Measurements from ENCODE around the gene CYP2W1.

CYP2W1 gene

DNA sequence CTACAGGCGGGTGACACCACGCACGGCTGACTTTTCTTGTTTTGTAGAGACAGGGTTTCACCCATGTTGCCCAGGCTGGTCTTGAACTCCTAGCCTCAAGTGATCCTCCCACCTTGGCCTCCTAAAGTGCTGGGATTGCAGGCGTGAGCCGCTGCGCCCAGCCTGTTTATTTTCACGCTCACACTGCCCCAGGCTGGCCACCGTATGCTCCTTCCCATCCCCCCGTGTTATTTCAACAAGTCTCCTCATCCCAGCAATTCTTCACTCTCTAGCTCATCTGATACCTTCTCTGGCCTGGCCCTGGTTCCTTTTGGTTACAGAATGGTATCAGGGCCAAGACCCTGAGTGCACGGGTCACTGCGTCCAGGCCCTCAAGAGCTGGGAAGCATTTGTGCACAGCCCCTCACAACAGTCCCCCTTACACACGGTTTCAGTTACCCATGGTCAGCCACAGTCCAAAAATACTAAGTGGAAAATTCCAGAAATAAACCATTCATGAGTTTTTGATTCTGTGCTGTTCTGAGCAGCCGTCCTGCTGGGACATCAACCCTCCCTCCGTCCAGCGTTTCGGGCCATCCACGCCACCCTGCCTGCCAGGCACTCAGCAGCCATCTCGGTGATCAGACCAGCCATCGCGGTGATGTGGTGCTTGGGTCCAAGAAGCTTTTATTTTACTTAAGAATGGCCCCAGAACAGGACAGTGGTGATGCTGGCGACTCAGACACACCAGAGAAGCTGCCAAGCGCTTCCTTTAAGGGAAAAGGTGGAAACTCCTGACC, 16.5 kb upstream of the CYP2W1 start:
- no peak for DNase-seq

DNA sequence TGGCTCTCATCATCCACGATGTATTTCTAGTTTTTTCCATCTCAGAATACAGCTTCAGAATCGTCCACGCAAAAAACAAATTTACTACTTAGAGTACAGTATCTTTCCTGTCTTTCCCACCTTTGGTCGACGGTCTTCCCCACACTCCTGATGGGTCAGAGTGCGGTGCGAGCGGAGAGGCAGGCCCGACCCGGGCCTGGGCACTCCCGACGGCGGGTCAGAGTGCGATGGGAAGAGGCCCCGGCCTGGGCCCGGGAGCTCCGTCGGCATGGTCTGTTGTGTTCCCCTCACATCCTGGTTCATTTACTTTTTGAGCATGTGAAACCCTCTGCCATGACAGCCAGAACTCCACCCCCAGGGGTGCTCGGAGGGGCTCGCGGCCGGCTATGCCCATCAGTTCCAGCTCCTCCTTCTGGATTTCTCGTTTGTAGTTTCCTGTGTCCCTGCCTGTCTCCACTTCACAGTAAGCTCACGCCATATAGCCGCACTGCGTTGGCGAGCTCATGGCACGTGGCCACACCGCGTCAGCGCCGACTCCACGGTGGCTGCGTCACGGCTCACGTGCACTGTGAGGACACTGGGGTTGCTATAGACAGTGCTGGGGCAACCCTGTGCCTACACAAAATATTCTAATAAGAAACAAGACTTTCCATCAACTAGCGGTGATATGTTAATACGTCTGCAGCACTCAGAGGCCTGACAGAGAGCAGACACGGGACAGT, 15.5 kb upstream of the CYP2W1 start:
- no peak for DNase-seq

DNA sequence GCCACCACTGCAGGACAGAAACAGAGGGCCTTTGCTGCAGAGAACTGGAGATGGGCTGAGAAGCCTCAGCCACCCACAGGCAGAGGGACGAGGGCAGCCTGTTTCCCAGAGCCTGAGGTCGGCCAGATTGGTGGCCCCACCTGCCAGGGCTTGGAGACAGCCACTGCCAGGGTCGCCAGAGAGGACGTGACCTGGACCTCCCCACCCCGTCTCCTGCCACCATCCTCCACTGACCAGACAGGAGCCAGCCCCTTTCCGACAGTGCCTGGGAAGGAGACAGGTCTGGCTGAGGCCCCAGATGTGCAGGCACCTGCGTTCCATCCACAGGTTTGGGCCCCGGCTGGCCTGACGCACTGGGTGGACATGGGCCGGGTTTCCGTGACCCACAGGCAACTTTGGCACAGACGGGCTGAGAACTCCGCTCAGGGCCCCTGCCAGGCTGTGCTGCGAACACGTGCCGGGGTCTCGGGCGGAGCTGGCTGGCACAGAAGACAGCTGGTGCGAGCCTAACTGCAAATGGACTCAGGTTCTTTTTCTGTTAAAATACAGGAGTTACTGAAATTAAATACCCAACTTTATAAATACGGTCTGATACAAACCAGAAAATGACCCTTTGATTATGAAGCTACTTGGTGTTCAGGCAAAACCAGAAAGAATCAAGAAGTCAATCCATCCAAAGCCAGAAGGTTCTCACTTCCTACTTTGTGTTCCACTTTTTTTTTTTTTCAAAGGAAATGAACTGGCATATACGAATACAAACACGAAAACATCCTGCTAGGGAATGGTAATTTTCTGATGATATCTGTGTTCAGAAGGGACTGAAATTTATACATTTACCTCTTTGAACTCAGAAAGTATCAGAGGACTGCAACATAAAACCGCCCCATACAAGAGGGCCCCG, 14.5 kb upstream of the CYP2W1 start:
- DNase-seq: no peak

DNA sequence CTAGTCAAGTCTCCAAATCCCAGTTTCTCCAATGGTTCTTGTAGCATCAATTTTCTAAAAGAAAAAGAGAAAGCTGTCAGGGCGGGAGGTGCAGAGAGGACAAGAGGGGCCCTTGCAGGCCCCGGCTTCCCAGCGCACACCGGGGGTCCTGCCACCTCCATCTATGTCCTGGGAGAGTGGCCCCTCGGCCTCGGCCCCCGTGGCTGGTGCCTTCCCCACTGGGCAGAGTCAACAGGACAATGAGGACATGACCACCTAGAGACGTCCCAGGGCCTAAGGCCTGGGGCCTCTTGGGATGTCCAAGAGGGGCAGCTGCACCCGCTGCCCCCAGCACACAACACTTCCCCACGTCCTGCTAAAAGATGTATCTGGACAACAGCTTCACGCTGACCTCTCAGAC, 13.6 kb upstream of the CYP2W1 start:
- DNase-seq: no peak

DNA sequence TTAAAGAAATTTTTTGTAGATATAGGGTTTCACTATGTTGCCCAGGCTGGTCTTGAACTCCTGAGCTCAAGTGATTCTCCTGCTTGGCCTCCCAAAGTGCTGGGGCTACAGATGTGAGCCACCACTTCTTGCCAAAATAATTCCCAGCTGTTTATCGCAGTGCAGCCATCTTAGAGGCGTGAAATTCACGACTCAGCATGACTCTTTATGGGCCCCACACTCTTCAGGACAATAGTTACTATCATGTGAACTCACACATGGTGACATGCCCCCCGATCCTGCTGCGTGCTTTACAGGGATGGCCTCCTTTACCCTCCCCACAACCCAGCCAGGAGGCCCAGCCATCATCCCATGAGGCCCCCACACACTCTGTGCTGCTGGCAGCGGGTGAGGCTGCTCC, 12.2 kb upstream of the CYP2W1 start:
- DNase-seq: no peak

DNA sequence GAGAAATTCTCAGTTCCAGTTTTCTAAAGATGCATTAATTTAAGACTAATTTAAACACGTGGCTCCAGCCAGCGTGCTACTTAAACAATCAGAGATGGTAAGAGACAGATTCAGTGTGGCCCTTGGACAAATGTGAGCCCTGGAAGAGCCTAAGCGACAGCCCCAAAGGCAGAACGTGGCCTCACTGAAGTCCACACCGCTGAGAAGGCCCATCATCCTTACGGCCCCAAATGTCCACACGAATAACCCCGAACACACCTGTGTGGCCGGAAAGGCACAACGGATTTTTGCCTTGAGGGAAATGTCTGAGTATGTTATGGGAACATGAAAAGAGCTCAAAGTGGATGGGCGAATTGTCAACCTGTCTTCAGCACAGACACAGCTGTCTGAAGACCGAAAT, 10.9 kb upstream of the CYP2W1 start:
- DNase-seq: no peak

DNA sequence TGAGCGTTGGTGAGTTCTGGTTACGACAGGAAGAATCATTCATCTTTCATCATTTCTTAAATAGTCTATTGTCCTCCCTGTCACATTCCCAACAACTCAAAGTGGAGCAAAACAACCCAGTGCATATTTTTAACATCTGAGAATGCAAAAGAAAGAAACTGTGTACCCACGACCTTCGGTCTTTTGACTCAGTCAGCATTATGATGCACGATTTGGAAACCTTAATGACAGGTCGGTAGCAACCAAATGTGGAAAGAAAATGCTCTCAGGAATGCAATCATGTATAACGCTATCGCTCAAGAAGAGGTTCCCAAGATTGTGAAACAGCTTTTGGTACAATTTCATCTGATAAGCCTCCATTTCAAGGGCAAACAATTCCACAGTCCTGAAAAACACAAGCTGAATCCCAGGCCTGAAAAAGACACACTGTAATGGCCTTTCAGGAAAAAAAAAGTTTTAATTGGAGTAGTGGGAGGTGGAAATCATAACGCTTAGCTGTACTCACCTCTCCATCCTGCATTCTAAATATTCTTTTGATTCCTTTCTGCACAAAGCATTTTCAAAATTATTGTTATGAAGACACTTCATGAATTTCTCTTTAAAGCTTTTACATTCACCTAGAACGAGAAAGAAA, 10.2 kb upstream of the CYP2W1 start:
- no peak for DNase-seq

DNA sequence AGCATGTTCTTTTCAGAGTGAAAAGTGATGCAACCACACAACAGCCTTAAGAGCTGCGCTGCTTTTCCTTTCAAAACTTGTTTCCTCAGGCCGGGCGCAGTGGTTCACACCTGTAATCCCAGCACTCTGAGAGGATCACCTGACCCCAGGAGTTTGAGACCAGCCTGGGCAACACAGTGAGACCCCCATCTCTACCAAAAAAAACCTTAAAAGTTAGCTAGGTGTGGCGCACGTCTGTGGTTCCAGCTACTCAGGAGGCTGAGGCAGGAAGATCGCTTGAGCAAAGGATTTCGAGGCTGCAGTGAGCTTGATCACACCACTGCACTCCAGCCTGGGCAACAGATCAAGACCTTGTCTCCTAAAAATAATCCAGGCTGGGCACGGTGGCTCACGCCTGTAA, 9.7 kb upstream of the CYP2W1 start:
- no peak for DNase-seq

DNA sequence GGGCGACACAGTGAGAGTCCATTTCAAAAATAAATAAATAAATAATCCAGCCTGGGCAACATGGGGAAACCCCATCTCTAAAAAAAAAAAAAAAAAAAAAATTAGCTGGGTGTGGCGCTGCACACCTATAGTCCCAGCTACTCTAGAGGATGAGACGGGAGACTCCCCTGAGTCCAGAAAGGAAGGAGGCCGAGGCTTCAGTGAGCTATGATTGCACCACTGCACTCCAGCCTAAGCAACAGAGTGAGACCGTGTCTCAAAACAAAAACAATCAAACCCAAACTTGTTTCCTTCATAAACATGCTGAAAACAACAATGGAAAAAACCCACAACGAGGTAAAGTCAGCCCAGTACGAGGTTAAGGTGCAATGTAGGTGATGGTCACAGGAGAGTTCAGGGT, 8.8 kb upstream of the CYP2W1 start:
- DNase-seq: no peak

DNA sequence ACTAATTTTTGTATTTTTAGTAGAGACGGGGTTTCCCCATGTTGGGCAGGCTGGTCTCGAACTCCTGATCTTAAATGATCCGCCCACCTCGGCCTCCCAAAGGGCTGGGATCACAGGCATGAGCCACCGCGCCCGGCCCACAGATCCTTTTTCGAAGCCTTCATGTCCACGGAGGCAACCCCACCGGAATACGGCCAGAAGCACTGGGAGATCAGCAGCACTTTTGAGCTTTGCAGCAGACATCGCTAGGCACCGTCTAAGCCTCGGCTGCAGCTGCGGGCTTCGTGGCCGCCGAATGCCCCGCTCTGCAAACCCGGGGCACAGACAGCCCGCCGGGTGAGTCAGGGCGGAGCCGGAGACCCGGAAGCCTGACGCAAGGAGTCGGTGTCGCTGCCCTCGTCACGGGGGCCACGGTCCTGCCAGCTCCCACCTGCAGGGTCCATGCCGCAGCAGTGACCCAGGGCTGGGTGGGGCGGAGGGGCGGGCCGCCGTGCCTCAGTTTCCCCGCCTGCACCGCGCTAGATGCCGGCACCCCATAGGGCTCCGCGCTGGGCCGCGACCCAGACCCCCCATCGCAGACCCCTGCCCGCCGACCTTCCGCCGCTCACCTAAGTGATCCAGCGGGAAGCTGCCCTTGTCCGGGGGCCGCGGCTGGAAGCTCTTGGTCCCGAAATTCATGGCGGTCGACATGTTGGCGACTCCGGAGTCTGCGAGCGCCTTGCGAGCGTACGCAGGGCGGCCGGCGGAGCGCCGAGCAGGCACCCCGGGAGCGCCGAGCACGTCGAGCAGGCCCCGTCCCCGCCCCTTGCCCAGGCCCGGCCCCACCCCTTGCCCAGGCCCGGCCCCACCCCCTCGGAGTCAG, 7.9 kb upstream of the CYP2W1 start, which contains the start of gene COX19:
Gene COX19 (minus strand): TSS at position 730 of the 862 bp plus-strand sequence. CDS start 40 bp downstream, at position 690.
- peak; percentile 93 for DNase-seq

DNA sequence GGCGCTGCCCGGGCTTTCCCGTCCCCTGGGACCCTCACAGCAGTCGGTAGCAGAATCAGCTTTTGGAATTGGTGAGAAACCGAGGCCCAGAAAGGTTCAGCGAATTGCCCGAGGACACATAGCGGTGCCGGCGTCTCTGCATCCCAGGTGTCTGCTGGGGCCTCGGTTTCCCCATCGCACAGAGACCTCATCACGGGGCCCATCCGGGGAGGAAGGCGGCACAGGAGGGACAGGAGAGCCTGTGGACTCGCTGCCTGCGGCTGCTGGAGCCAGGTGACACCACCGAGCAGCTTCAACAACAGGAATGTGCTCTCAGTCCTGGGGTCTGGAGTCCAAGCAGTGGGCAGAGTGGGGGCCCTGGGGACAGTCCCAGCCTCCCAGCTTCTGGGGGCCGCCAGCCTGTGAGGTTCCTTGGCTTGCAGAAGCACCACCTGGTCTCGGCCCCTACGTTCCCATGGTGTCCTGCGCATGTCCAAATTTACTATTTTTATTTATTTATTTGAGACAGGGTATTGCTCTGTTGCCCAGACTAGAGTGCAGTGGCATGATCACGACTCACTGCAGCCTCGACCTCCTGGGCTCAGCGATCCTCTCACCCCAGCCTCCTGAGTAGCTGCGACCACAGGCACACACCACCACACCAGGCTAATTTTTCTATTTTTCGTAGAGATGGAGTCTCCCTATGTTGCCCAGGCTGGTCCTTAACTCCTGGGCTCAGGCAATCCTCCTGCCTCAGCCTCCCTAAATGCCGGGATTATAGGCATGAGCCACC, 7.1 kb upstream of the CYP2W1 start:
- no peak for DNase-seq

DNA sequence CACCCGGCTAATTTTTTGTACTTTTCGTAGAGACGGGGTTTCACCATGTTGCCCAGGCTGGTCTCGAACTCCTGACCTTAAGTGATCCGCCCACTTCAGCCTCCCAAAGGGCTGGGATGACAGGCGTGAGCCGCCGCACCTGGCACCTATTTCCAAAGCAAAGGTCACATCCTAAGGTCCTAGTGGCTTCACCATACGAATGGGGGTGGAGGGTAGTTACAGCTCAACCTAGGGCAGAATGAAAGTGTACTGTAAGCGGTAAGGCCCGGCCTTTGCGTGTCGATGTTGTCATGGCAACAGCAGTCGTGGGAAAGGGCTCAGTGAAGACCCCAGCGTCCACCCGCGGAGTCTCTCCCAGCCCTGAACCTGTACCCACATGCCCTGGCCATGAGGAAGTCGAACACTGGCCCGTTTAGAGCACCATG, 6.1 kb upstream of the CYP2W1 start:
- DNase-seq: no peak

DNA sequence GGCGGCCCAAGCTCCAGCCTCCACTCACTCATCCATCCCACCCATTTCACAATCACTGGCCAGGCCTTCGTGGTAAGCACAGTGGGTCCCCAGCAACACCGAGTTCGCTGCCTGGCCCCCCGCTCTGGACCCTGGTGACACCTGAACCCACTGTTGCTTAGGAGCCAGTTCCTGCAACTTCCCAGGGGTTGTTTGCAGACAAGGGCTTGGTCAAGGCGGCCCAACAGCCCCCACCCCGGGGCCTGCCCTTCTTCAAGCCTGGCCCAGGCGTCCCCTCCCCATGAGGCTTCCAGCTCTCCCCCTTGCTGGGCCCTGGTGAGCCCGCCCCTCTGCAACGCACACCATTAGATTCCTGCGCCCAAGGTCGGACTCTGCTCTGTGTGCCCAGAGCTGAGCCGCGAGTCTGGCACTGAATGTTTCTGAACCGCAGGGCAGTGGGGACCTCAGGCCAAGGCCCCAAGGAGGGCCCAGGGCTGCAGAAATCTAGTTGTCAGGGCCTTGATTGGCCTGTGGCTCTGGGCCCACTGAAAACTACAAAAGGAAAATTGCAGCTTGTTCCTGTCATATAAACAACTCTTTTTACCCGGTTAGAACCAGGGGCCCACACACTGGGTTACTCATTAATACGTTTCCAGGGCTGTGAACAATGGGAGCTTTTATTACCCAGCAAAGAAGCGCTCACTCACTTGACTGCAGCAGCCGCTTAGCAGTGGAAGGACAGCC, 5.5 kb upstream of the CYP2W1 start:
- no peak for DNase-seq

DNA sequence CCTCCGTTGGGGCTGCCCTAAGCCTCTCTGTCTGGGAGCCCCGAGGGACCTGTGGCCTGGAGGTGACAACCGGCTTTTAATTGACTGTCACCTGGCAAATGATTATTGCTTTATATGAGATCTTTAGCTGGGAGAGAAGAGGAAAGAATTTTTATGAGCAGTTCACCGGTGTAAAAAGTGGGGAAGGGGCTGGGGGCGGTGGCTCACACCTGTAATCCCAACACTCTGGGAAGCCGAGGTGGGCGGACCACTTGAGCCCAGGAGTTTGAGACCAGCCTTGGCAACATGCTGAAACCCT, 5.0 kb upstream of the CYP2W1 start:
- no peak for DNase-seq

DNA sequence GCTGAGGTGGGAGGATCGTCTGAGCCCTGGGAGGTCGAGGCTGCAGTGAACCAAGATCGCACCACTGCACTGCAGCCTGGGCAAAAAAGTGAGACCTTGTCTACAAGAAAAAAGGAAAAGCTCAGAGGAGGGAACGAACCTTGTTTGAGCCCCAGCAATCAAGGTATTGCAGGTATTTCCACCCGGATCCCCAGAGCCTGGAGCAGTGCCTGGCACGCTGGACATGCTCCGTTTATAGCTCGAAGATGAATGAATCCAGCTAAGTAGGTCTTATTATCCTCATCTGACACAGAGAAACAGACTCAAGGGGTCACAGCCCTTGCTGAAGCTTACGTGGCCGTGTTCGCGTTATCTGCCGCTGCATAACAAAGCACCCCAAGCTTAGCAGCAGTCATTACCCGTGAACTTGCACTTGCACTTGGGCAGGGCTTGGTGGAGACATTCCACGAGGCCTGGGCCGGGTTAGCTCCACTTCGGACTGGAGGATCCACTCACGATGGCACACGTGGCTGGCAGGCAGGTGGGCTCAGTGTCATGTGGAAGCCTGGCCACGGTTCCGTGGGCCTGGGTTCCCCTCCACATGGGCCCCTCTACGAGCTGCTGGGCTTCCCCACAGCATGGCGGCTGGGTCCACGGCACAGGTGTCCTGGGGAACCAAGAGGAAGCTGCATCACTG, 4.4 kb upstream of the CYP2W1 start:
- no peak for DNase-seq

DNA sequence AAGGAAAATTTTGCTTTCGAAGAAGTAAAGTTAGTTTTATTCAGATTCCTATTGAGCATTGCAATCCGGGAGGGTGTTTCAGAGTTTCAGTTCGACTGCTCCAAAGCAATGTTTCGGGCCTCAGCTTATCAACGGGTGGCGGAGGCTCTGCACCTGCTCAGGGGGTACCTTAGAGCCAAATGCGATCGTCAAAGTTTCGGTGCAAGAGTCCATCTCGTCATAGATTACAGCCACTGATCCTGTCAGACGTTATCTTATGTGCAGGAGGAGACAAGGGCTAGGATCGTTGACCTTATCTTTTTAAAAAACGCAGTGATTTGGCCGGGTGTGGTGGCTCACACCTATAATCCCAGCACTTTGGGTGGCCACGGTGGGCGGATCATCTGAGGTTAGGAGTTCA, 3.8 kb upstream of the CYP2W1 start:
- no peak for DNase-seq

DNA sequence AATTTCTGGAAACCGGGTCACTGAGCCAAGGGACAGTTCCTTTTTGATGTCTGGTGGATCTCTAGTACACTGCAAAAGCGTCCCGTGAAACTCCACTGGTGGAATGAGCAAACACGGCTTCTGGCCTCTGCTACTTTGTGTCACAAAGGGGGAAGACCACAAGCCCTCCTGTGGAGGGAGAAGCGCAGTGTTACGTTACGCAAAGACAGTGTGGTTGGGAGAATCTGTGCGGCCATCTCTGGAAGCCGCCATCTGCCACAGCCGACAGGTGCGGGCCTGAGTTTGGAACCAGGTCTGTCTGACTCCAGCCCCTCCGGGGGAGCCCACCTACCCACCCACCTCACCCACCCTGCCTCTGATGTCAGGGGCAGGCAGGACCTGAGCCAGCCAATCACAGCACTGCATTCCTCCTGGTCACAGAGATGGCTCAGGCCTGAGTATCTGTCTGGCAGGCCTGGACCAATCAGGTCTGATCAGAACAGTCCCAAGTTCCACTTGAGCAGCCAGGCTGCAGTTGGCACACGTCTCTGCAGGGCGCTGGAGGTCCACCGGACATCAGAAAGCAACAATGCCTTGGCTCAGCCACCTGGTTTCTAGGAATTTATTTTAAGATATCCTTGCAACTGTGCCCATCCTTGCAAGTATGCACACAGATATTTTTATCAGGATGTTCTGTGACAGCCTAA, 3.0 kb upstream of the CYP2W1 start:
- no peak for DNase-seq

DNA sequence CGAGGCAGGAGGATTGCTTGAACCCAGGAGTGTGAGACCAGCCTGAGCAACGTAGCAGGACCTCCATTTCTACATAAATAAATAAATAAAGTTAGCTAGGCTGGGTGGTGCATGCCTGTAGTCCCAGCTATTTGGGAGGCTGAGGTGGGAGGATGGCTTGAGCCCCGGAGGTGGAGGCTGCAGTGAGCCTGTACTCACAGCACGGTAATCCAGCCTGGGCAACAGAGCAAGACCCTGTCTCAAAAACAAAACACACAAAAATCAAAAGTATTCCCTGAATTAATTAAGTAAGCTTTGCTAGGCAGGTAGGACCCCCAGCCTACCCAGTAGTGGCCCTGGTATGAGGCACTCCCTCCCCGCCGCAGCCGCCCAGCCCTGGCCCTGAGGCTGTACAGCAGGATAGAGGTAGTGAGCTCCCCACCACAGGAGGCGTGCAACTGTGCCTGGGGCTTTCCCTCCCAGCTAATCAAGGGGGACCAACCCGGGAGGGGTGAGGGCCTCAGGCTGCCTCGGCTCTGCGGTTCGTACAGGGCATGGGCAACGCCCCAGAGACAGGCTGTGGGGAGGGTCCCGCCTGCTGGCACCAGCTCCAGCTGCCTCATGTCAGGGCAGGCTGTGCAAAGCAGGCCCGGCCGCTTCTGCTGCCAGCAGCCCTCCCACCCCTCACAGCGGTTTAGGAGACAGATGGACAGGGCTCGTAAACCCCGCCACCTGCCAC, 1.0 kb upstream of the CYP2W1 start:
- no peak for DNase-seq

DNA sequence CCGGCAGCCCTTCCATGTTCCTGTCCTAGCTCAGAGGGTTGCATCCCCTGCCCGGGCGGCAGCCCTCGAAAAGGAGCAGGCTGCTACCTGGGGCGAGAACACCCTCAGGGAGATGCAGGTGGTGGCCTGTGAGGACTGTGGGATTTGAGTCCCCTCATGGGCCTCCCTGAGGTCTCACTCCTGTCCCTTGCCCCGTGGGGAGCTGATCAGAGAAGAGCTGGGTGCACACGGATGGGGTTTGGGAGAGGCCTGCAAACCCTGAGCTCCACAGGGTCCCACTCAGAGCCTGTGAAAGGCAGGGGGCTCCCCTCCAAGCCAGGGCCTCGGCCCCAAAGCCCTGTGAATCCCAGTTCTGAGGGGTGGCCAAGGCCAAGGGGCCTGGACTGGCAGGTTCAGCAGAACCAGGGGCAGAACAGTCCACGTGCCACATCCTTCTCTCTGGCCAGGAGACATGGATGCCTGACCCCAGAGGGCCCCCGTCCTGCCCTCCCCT, 424 bp upstream of the CYP2W1 start:
- no peak for DNase-seq
